Aorta (tissue), 5 donors: ENCODE measurements around the gene CPTP. TPM values are rescaled to one million over a fixed set of nuclear protein-coding genes. Genes with fewer than 3 reads are reported as not detected.
"Not testable (repeated sequence)": the region's sequence is repeated elsewhere in the genome, so short reads cannot be mapped to it uniquely, and the experiment has no call there.

Experiments used
- ATAC-seq: fragments of 200-7000 bp; cut with Tn5 transposase; one replicate; pipeline ENCODE4 v1.9.1; 2022; ENCODE audit warnings: moderate library complexity; ENCODE audit not compliant: low FRiP score
- DNase-seq, 2 donors: peaks; one replicate each; pipeline ENCODE4 v3.0.0-alpha.2; 2020
- H3K27ac ChIP-seq, 2 donors: one replicate each; pipeline ENCODE4 v1.5.1; 2013; ENCODE audit warnings: low read length in 2 of 2, mild to moderate bottlenecking in 2 of 2, moderate library complexity in 2 of 2, control low read depth in 1 of 2, inconsistent platforms in 1 of 2, low read depth in 1 of 2
- H3K27me3 ChIP-seq, 2 donors: one replicate each; pipeline ENCODE4 v1.6.1; 2013; ENCODE audit warnings: control low read depth in 1 of 2, low read length in 1 of 2, mild to moderate bottlenecking in 1 of 2, moderate library complexity in 1 of 2; ENCODE audit not compliant: insufficient read depth in 2 of 2, control insufficient read depth in 1 of 2
- H3K36me3 ChIP-seq, 2 donors: one replicate each; pipeline ENCODE4 v1.6.1; 2013; ENCODE audit warnings: control low read depth in 1 of 2, low read length in 1 of 2, mild to moderate bottlenecking in 1 of 2; ENCODE audit not compliant: insufficient read depth in 2 of 2, control insufficient read depth in 1 of 2
- H3K4me1 ChIP-seq, 2 donors: one replicate each; pipeline ENCODE4 v1.6.1; 2013; ENCODE audit warnings: low read length in 2 of 2, control low read depth in 1 of 2, mild to moderate bottlenecking in 1 of 2, moderate library complexity in 1 of 2; ENCODE audit not compliant: insufficient read depth in 2 of 2, control insufficient read depth in 1 of 2
- H3K4me3 ChIP-seq, 2 donors: one replicate each; pipeline ENCODE4 v1.5.1; 2013; ENCODE audit warnings: low read length in 2 of 2, control low read depth in 1 of 2, mild to moderate bottlenecking in 1 of 2
- H3K9me3 ChIP-seq: one replicate; pipeline ENCODE4 v1.6.1; 2013; ENCODE audit warnings: mild to moderate bottlenecking, low read length; ENCODE audit not compliant: control insufficient read depth
- whole genome bisulfite sequencing, 2 donors: extraction: QIAGEN DNeasy Blood & Tissue Kit; methylation state at CpG; one replicate each; pipeline ENCODE4 v1.1.7; 2013; 5-methylcytosine and 5-hydroxymethylcytosine counted together
- intact Hi-C, 2 donors: fragments of 100-400 bp; cut with DNase I; formaldehyde crosslinking; loops; one replicate each; pipeline versions ENCODE4 v1.14.2 to v1.15.0; 2022
- polyA plus RNA-seq, 2 donors: library from polyadenylated mRNA; stranded (reverse); fragments of 200-250 nt; gene quantifications; one replicate each; pipeline ENCODE4 v1.2.3, GENCODE V29; 2013
- total RNA-seq, 2 donors: library from RNA; stranded (reverse); fragmentation: NEBNext Ultra II Directional; extraction: Animal tissue kit (Norgen Biotek cat#: 25700); gene quantifications; one replicate each; pipeline ENCODE4 v1.2.1, GENCODE V29; 2021
- donor health status: healthy with polysubstance abuse.
- donor health status: Bipolar disorder and iron deficiency.
- donor health status: DM: no; HTN: no; CAD: no.
- donor health status: DM: no; HTN: no; CAD: no.
- donor health status: DM: yes; HTN: yes; CAD: no.

Gene CPTP
- total and polyA plus RNA-seq, 4 donors: 12.9 to 16.4 (median 14.4) TPM

GRCh38 chr1:1370094-1370493 is 45.5 kb downstream of the CPTP start:
- intact Hi-C loops, H3K27ac ChIP-seq, H3K9me3 ChIP-seq, ATAC-seq, H3K4me1 ChIP-seq, H3K27me3 ChIP-seq, H3K4me3 ChIP-seq, DNase-seq, H3K36me3 ChIP-seq: not testable (repeated sequence)
- 91 to 93% methylated on average over 14 of the region's 14 CpGs for WGBS, 2 donors

DNA sequence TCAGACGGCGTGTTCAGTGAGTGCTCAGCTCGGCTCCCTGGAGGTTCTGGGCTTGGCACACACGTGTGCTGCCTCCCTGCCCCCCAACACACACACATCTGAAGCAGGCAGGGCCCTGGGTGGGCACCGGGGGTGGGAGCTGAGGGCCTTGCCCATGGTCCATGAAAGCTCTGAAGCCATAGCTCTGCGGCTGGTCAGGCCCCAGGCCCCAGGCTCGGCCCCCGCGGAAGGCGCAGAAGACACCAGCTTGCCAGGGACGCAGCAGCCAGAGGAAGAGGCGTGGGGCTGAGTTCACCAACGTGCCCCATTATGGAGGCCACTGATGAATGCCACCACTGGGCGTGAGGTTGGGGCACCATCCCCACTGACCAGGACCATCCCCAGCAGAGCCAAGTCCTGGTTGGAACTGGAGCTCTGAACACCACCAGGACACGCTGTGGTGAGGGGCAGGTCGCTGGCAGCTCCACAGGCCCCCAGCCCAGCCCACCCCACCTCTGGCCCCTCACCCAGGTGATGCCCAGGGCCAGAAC is 46.2 kb downstream of the CPTP start:
- no peak for DNase-seq
- no peak for ATAC-seq
- Histone ChIP-seq H3K36me3 (no peaks in the 10 kb centered on the region), H3K4me3 (no peak overlapping the region), H3K4me1 (no peaks in the 10 kb centered on the region), H3K9me3 (no peaks in the 10 kb centered on the region), H3K27me3 (no peaks in the 10 kb centered on the region), H3K27ac (no peak overlapping the region)
- intact Hi-C loops: no loop called here
- 79 to 80% methylated on average over 13 to 16 of the region's 16 CpGs for WGBS, 2 donors

- Histone ChIP-seq H3K4me1 (no peaks in the 10 kb centered on the region), H3K36me3 (no peaks in the 10 kb centered on the region), H3K27me3 (no peaks in the 10 kb centered on the region), H3K27ac (no peak overlapping the region), H3K9me3 (no peaks in the 10 kb centered on the region), H3K4me3 (no peak overlapping the region)
- intact Hi-C loops: no loop called here
- WGBS, 2 donors: 68 to 69% methylated on average over 12 of the region's 12 CpGs
- DNase-seq (no peak), ATAC-seq (no peak)
Observed at GRCh38 chr1:1371364-1371745, 46.8 kb downstream of the CPTP start.

DNA sequence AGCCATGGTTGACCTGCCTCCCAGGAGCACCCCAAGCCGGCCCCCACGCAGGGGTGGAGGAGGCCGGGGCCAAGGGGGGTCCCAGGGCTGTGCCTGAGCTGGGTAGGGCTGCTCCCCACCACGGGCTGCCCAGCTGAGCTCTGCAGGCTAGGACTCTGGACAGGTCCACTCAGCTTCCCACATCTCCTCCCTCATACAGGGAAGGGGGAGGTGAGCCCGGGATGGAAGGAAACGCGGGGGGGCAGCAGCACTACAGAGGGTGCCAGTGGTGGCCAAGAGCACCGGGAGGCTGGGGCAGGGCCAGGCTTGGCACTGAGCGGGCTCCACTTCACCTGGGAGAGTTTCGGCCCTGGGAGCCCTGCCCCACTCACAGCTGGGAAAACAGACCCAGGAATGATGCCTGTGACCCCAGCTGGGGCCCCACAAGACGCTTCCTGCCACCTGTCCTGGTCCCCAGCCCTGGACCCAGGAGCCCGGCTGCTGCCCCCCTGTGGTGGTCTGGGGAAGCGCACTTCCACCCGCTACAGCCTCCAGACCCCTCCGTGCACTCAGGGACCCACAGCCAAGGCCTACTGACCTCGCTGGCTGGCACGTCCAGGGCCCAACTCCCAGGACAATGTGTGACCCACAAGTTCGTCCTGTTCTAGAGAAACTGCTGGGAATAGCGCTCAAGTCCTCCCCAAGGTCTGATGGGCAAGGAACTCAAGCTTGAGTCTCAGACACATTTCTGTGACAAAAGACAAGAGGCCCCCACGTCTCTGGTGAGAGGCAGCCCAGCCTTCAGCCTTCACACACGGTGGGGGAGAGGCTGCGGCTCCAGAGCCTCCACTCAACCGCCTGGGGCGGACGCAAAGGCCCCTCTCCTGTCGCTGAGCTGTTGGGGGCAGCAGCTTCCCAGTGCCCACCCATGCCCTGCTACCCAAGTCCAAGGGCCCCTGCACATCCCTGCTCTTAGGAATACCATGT is 47.4 kb downstream of the CPTP start:
- DNase-seq (peak; percentile 77 to 92), ATAC-seq (peak; percentile 64)
- Histone ChIP-seq H3K9me3 (no peaks in the 10 kb centered on the region), H3K36me3 (no peaks in the 10 kb centered on the region), H3K27me3 (no peaks in the 10 kb centered on the region), H3K4me3 (no peak overlapping the region), H3K4me1 (no peaks in the 10 kb centered on the region), H3K27ac (no peak overlapping the region)
- 28 to 29% methylated on average over 23 to 26 of the region's 26 CpGs for WGBS, 2 donors
- intact Hi-C loops: loop anchor here (1.0 to 2.0 kb wide), 2 partner anchors 23 kb away; partner anchors contain the start of gene DVL1 (in 2 of the 2)

DNA sequence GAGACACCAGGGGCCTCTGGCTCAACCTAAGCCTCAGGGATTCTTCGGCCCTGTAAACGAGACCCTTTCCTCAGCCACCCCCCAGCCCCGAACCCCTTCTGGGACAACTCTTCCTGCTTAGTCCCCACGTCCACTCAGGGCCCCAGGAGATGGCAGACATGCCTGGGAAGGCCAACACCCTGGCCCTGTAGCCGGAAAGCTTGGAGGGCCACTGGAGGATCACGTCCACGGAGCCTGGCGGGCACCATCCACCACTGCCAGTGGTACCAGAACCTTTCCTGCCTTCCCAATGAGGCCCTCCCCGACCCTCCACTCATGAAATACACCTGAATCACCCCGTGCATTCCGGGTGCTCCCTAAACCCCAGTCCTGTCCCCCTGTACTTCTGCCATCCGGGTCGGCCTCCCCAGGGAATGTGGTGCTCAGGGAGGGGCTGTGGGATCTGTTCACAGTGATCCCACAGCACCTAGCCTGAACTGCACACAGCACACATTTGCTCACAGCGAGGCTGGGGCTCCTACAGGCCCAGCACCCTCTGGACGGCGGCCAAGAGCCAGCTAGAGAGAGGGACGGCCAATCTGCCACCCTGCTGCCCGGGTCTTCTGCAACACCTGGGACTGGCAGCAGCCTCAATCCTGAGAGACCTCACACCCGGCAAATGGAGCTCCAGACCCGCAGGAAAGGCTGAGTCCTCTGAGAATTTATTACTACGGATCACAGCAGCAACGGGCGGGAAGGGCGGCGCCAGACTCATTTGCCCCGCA is 48.6 kb downstream of the CPTP start:
- DNase-seq (no peak), ATAC-seq (no peak)
- 83 to 85% methylated on average over 26 of the region's 26 CpGs for WGBS, 2 donors
- Histone ChIP-seq H3K4me1 (no peaks in the 10 kb centered on the region), H3K36me3 (no peaks in the 10 kb centered on the region), H3K27ac (no peak overlapping the region), H3K4me3 (no peak overlapping the region), H3K27me3 (no peaks in the 10 kb centered on the region), H3K9me3 (no peaks in the 10 kb centered on the region)
- intact Hi-C loops: loop anchor here in 1 of 2 donors (2.0 kb wide), 1 partner anchor 24 kb away; the partner anchor contains the start of gene DVL1

DNA sequence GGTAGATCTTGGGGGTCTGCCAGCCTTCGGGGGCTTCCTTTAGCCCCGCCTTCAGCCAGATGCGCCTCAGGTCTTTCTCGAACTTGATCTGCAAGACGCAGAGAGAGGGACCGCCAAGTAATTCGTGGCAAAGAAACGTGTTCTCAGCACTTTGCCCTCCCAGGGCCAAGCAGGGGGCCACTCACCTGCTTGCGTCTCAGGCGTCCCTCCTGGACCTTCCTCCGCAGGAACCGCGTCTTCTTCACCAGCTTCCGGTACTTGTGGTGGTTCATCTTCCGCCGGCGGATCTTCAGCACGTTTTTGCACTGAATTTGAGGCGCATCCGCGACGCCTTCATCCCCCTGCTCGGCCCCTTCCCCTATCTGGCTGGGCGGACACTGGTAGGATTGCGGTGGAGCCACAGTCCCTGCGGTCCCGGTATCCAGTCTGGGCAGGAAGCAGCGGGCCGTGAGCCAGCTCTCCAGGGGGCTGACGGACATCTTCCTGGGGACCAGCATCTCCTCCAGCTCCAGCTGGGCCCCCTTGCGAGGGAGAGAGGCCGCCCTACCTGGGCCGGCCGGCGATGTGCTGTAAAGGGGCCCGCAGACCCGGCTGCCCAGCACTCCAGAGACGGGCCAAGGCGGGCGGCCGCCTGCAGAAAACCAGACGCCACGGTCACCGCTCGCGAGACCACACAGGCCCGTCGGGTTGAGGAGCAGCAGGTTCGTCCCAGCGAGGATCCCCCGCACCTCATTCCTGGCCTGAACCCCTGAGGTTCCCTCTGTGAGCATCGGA is 49.4 kb downstream of the CPTP start:
- DNase-seq: peak in 1 of 2 donors; percentile 51
- no peak overlapping the region for H3K27ac ChIP-seq

GRCh38 chr1:1374589-1374928 is 50.0 kb downstream of the CPTP start:
- Histone ChIP-seq H3K36me3 (no peaks in the 10 kb centered on the region), H3K4me1 (no peaks in the 10 kb centered on the region), H3K4me3 (peak overlapping the region; percentile 61 to 69), H3K9me3 (no peaks in the 10 kb centered on the region), H3K27me3 (no peaks in the 10 kb centered on the region), H3K27ac (peak overlapping the region in 1 of 2 donors; percentile 73)
- ATAC-seq: no peak
- intact Hi-C loops: no loop called here
- WGBS, 2 donors: 0 to 1% methylated on average over 23 to 24 of the region's 24 CpGs
- DNase-seq: peak in 1 of 2 donors; percentile 71

More for the DNA sequence above, 49.4 kb downstream of the CPTP start:
- whole genome bisulfite sequencing, 2 donors: 49% methylated on average over 51 to 52 of the region's 52 CpGs
- no peaks in the 10 kb centered on the region for H3K27me3 ChIP-seq
- no peaks in the 10 kb centered on the region for H3K4me1 ChIP-seq
- H3K36me3 ChIP-seq: no peaks in the 10 kb centered on the region
- intact Hi-C loops: loop anchor here in 1 of 2 donors (2.0 kb wide), 1 partner anchor 25 kb away; the partner anchor contains the start of gene DVL1
- peak overlapping the region; percentile 61 to 69 for H3K4me3 ChIP-seq
- no peak for ATAC-seq
- no peaks in the 10 kb centered on the region for H3K9me3 ChIP-seq
